Esophagus muscularis mucosa (tissue), 4 donors: Measurements from ENCODE around the gene SLX4.

ENCODE experiments used
- CTCF ChIP-seq, 3 experiments: fragments of 200-600 bp in 2 of 3; fragments of 450-650 bp in 1 of 3; sonication (generic) in 2 of 3; IDR thresholded peaks; one replicate each; pipeline ENCODE4 v1.5.1; 2017 to 2019; ENCODE audit warnings: antibody characterized with exemption in 3 of 3, mild to moderate bottlenecking in 2 of 3, moderate library complexity in 1 of 3
- EP300 ChIP-seq: sonication (generic); formaldehyde crosslinking; IDR thresholded peaks from one replicate; pipeline ENCODE4 v1.6.1; 2017; ENCODE audit warnings: antibody characterized with exemption
- POLR2A ChIP-seq: fragments of 450-650 bp; IDR thresholded peaks from one replicate; pipeline ENCODE4 v1.6.1; 2017; ENCODE audit warnings: antibody characterized with exemption, moderate library complexity, mild to moderate bottlenecking, low read depth
- POLR2AphosphoS5 ChIP-seq, 2 donors: sonication (generic); formaldehyde crosslinking; IDR thresholded peaks; one replicate each; pipeline ENCODE4 v1.6.1; 2017; ENCODE audit warnings: antibody characterized with exemption in 2 of 2

- TF ChIP-seq POLR2A: no peak
- TF ChIP-seq CTCF (IDR thresholded peaks at IDR 0.05): no peak
- no peak for TF ChIP-seq EP300
- no peak for TF ChIP-seq POLR2AphosphoS5 (IDR thresholded peaks at IDR 0.05)
These were observed 5.0 kb downstream of the SLX4 start for GRCh38 chr16:3606441-3606840.
